ENCODE data around the gene FXR2.

GRCh38 chr17:7548585-7549400, 65.9 kb downstream of the FXR2 start, which contains the start of gene TNFSF12:
- TF ChIP-seq, protein P1, sequence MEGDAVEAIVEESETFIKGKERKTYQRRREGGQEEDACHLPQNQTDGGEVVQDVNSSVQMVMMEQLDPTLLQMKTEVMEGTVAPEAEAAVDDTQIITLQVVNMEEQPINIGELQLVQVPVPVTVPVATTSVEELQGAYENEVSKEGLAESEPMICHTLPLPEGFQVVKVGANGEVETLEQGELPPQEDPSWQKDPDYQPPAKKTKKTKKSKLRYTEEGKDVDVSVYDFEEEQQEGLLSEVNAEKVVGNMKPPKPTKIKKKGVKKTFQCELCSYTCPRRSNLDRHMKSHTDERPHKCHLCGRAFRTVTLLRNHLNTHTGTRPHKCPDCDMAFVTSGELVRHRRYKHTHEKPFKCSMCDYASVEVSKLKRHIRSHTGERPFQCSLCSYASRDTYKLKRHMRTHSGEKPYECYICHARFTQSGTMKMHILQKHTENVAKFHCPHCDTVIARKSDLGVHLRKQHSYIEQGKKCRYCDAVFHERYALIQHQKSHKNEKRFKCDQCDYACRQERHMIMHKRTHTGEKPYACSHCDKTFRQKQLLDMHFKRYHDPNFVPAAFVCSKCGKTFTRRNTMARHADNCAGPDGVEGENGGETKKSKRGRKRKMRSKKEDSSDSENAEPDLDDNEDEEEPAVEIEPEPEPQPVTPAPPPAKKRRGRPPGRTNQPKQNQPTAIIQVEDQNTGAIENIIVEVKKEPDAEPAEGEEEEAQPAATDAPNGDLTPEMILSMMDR (conservative IDR thresholded peaks at IDR 0.05; ENCODE audit: low read depth in 2 of 2): no peak; a peak in 1 of 4 replicates
- TF ChIP-seq EZH2phosphoT487 (IDR thresholded peaks at IDR 0.05; ENCODE audit: unreplicated experiment): no peak
- TF ChIP-seq, protein P2, sequence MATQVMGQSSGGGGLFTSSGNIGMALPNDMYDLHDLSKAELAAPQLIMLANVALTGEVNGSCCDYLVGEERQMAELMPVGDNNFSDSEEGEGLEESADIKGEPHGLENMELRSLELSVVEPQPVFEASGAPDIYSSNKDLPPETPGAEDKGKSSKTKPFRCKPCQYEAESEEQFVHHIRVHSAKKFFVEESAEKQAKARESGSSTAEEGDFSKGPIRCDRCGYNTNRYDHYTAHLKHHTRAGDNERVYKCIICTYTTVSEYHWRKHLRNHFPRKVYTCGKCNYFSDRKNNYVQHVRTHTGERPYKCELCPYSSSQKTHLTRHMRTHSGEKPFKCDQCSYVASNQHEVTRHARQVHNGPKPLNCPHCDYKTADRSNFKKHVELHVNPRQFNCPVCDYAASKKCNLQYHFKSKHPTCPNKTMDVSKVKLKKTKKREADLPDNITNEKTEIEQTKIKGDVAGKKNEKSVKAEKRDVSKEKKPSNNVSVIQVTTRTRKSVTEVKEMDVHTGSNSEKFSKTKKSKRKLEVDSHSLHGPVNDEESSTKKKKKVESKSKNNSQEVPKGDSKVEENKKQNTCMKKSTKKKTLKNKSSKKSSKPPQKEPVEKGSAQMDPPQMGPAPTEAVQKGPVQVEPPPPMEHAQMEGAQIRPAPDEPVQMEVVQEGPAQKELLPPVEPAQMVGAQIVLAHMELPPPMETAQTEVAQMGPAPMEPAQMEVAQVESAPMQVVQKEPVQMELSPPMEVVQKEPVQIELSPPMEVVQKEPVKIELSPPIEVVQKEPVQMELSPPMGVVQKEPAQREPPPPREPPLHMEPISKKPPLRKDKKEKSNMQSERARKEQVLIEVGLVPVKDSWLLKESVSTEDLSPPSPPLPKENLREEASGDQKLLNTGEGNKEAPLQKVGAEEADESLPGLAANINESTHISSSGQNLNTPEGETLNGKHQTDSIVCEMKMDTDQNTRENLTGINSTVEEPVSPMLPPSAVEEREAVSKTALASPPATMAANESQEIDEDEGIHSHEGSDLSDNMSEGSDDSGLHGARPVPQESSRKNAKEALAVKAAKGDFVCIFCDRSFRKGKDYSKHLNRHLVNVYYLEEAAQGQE (IDR thresholded peaks at IDR 0.05; ENCODE audit: unreplicated experiment): no peak
- TF ChIP-seq ZNF462 (CRISPR knock-in tag; IDR thresholded peaks at IDR 0.05): no peak
- no peak for TF ChIP-seq NANOG (IDR thresholded peaks at IDR 0.05; ENCODE audit: borderline replicate concordance)
- no peak for TF ChIP-seq CREB1 (CRISPR knock-in tag; IDR thresholded peaks at IDR 0.05; ENCODE audit: low read depth)
